GM19240 (cell line): ENCODE measurements around the gene NOL3.

ENCODE experiments used
- DNase-seq: peaks from one replicate; pipeline ENCODE4 v3.0.0; 2011; ENCODE audit warnings: low spot score; ENCODE audit not compliant: insufficient read length

NOL3 gene

DNA sequence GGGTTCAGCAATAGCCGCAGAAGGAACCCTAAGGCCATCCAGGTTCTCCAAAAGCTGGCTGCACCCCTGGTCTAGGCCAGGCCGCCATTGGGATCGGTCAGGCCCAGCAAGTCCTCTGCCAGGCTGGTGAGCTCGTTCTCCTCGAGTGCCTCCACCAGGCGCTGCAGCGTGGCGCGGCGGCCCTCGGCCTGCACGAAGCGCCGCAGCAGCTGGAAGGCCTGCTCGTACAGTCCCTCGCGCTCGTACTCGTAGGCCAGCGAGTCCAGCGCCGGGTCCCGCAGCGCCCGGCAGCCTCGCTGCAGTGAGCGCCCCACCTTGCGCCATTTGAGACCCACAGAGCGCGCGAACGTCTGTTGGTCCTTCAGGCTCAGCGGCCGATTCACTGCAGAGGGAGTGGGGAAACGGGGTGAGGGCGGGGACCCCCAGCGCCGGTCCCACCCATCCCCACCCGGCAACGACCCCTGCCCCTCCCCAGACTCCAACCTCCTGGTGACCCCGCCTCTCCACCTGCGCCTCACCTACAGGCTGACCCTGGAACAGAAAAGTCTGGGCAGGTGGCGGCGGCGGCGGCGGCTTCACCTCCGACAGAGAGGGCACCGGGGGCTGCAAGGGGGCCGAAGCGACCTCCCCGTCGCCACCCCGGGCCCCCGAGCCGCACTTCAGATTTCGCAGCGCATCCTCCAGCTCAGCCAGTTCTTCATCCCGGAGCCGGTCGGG is 15.6 kb upstream of the NOL3 start:
- no peak for DNase-seq

- no peak for DNase-seq
These were observed 14.8 kb upstream of the NOL3 start for GRCh38 chr16:67155295-67156142.

DNA sequence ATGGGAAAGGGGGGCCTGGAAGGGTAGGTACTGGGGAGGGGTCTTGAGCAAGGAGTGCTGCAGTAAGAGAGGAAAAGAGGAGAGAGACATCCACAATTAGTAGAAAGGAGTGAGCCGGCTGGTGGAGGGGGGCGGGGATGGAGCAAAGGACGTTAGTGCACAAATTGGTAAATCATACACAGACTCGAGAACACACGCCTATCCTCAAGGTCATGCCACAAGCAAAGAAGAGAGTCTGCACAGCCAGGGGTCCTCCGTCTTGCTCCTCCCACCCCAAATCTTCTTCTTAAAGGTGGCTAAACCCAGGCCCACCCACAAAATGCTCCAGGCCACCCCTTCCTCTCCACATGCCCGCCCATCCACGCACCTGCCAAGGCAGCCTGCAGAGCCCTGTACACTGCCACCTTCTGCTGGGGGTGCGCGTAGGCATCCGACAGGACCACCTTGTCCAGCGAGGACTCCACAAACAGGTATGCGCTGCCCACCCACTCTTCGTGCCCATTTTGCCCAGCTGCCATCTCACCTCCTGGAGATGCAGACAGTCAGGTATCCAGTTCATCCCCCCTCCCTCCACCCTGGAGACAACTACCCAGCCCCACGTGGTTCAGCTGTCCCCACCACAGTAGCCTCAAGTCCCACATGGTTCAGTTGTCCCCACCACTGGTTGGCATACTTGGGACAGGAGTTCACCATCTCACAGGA is 14.0 kb upstream of the NOL3 start:
- DNase-seq: no peak

GRCh38 chr16:67157106-67157748 is 13.1 kb upstream of the NOL3 start:
- no peak for DNase-seq

DNA sequence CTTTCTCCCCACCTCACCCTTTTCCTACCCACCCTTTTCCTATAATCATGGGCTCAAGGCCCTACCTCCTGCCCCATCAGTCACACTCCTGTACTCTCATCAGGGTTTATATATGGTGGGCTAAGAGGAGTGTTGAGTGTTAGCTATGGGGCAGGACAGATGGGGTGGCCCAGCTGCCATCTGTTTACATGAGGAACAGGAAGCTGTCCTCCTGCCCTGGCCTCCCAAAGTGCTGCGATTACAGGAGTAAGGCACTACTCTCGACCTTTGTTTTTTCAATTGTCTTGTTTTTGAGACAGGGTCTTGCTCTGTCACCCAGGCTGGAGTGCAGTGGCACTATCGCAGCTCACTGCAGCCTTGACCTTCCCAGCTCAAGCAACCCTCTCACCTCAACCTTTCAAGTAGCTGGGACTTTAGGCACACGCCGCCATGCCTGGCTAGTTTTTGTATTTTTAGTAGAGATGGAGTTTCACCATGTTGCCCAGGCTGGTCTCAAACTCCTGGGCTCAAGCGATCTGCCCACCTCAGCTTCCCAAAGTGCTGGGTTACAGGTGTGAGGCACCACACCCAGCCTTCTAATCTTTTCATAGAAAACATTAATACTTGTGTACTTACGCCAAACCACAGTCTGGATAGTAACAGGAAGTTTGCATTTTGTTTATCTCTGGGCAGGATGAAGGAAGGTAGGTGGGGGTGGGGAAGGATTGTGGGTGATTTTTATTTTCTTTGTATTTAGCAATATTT is 12.3 kb upstream of the NOL3 start:
- DNase-seq: no peak

GRCh38 chr16:67158637-67159600 is 11.4 kb upstream of the NOL3 start:
- peak; percentile 76 for DNase-seq

DNA sequence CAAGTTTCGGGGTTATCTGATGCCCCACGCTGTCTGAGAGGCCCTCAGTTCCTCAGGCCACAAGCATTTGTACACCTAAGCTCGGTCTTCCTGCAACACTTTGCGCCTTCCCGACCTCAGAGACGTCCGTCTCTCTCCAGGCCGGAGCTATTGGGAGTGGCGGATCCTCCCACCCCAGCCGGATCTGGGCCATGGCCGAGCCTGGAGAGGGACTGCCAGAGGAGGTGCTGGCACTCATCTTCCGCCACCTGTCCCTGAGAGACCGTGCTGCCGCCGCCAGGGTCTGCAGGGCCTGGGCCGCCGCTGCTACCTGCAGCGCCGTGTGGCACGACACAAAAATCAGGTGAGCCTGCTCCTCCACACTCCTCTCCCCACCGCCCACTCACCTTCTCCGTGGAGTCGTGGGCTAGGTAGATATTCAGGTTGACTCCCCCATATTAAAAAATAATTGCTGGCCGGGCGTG is 8.7 kb upstream of the NOL3 start:
- DNase-seq: no peak

- no peak for DNase-seq
These were observed 7.7 kb upstream of the NOL3 start for GRCh38 chr16:67162506-67163163.

DNA sequence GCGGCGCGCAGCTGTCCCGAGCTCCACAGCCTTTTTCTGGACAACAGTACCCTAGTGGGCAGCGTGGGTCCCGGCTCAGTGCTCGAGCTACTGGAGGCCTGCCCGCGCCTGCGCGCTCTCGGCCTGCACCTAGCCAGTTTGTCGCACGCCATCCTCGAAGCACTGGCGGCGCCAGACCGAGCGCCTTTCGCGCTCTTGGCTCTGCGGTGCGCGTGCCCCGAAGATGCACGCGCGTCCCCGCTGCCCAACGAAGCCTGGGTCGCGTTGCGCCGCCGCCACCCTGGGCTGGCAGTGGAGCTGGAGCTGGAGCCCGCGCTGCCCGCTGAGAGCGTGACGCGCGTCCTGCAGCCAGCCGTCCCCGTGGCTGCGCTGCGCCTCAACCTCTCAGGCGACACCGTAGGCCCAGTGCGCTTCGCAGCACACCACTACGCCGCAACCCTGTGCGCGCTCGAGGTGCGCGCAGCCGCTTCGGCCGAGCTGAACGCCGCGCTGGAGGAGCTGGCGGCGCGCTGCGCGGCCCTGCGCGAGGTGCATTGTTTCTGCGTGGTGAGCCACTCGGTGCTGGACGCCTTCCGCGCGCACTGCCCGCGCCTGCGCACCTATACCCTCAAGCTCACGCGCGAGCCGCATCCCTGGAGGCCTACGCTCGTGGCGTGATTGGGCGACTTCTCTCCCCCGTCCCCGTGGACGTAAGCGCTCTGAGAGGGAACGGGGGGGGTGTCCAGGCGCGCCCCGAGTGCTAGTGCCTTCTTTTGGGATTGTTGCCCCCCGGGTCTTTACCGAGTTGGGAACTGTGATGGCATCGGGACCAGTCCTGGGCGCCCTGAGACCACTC is 7.0 kb upstream of the NOL3 start:
- DNase-seq: no peak

GRCh38 chr16:67163999-67164558 is 6.3 kb upstream of the NOL3 start:
- no peak for DNase-seq

DNA sequence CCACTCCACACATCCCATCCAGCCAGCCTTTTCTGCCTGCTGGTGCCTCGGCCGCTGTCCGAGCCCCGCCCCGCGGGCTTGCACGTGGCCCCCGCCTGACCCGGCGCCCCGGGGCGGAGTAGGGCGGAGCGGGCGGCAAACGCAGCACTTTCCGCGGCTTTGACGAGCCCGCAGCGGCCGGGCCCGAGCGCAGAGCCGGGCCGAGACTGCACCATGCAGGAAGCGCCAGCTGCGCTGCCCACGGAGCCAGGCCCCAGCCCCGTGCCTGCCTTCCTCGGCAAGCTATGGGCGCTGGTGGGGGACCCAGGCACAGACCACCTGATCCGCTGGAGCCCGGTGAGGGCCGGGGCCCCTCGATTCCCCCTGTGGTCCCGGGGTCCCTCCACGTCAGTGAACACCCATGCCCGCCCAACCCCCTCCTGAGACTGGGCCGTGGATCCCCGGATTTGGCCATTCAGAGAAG is 5.7 kb upstream of the NOL3 start, which contains the start of gene HSF4:
Gene HSF4, plus strand, starts transcription at position 147 of the 463 bp plus-strand sequence. Its CDS starts 67 bp downstream, at position 214.
- DNase-seq: no peak

DNA sequence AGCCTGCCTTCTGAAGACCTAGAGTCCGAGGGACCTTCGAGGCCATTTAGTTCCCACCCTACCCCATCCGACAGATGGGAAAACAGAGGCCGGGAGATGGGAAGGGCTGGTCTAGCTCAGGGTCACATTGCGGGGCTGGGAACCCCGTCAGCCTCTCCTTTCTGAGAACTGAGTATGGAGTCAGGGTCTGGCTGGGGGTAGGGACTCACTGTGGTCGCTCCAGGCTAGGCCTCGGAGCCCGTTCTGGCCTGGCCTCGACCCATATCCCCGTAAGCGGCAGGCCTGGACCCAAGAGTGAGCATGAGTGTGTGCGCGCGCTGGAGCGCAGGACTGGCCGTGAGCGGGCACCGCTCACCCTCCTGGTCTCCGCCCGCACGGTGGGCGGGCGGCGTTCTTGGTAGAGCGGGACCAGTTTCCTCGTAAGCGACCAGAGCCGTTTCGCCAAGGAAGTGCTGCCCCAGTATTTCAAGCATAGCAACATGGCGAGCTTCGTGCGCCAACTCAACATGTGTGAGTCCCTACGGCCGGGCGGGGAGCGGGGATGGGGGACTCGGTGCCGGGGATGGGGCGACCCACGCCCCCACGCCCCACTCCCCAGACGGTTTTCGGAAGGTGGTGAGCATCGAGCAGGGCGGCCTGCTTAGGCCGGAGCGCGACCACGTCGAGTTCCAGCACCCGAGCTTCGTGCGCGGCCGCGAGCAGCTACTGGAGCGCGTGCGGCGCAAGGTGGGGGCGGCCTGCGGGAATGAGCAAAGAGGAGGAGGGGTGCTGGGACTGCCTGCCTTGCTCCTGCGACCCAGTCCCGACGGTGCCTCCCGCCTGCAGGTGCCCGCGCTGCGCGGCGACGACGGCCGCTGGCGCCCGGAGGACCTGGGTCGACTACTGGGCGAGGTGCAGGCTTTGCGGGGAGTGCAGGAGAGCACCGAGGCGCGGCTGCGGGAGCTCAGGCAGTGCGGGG is 4.9 kb upstream of the NOL3 start:
- DNase-seq: no peak

GRCh38 chr16:67166110-67166547 is 4.2 kb upstream of the NOL3 start:
- DNase-seq: no peak

- DNase-seq: no peak
These were observed 3.7 kb upstream of the NOL3 start for GRCh38 chr16:67166598-67167168.

DNA sequence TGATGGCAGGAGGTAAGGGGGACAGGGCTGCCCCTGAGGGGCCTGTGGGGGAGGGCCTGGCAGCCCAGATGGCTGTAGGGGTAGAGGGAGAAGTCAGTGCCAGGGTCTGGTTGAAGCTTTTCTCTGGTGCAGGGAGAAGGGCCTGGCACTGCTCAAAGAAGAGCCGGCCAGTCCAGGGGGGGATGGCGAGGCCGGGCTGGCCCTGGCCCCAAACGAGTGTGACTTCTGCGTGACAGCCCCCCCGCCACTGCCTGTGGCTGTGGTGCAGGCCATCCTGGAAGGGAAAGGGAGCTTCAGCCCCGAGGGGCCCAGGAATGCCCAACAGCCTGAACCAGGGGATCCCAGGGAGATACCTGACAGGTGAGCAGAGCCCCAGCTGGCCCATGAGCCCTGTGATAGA is 2.8 kb upstream of the NOL3 start:
- DNase-seq: no peak

GRCh38 chr16:67169011-67169451 is 1.3 kb upstream of the NOL3 start:
- DNase-seq: no peak
